ENCODE measurements around the gene CD28. TPM values are rescaled to one million over a fixed set of nuclear protein-coding genes. Genes with fewer than 3 reads are reported as not detected.
A peak's percentile ranks its signal among the peaks of the same experiment; 100 is the strongest.

Gene CD28
- total and polyA plus RNA-seq, 4 donors = 0.14 to 3.0 (median 0.92) TPM

DNA sequence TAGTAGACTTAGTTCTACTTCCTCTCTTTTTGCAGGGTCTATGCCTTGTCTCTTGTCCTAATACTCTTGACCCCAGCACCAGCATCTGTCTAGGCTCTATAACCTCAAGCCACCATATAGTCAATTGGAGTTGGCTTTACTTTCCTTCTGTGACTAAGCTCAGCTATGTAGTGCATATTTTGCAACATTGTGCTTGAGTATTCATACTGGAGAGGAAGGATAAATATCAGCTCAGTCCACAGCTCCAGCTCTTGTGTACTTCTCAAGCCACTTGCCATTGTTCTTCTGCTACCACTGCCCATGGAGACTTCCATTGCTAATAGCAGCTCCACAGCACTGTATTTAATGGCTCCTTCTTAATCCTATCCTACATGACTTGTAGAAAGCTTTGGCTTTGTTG lies 35.5 kb upstream of the CD28 start:
- Histone ChIP-seq H3K4me3 (no peak overlapping the region), H3K9ac (ENCODE audit: insufficient read depth in 1 of 2, low read length in 2 of 2) (no peak overlapping the region), H3K27ac (ENCODE audit: low read depth in 1 of 2, low read length in 1 of 2) (no peak overlapping the region), H3K9me3 (ENCODE audit: control insufficient read depth in 4 of 4, insufficient read depth in 3 of 4, low read length in 3 of 4) (peaks cover 0 to 3% (median 0%) of the 10 kb centered on the region in 4 donors), H3K36me3 (ENCODE audit: control insufficient read depth in 4 of 4, insufficient read depth in 4 of 4, low read length in 4 of 4) (no peaks in the 10 kb centered on the region), H3K27me3 (ENCODE audit: control insufficient read depth in 3 of 3, insufficient read depth in 3 of 3, low read length in 2 of 3) (no peaks in the 10 kb centered on the region), H3K4me1 (ENCODE audit: control insufficient read depth in 5 of 5, insufficient read depth in 5 of 5, low read length in 5 of 5) (peaks cover 0 to 4% (median 0%) of the 10 kb centered on the region in 5 donors)
- DNase-seq (no peak), ATAC-seq (ENCODE audit: insufficient read depth, low FRiP score) (peak; percentile 57)
- TF ChIP-seq, protein P1, sequence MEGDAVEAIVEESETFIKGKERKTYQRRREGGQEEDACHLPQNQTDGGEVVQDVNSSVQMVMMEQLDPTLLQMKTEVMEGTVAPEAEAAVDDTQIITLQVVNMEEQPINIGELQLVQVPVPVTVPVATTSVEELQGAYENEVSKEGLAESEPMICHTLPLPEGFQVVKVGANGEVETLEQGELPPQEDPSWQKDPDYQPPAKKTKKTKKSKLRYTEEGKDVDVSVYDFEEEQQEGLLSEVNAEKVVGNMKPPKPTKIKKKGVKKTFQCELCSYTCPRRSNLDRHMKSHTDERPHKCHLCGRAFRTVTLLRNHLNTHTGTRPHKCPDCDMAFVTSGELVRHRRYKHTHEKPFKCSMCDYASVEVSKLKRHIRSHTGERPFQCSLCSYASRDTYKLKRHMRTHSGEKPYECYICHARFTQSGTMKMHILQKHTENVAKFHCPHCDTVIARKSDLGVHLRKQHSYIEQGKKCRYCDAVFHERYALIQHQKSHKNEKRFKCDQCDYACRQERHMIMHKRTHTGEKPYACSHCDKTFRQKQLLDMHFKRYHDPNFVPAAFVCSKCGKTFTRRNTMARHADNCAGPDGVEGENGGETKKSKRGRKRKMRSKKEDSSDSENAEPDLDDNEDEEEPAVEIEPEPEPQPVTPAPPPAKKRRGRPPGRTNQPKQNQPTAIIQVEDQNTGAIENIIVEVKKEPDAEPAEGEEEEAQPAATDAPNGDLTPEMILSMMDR (IDR thresholded peaks at IDR 0.05; ENCODE audit: control extremely low read depth, extremely low read depth) = no peak

DNA sequence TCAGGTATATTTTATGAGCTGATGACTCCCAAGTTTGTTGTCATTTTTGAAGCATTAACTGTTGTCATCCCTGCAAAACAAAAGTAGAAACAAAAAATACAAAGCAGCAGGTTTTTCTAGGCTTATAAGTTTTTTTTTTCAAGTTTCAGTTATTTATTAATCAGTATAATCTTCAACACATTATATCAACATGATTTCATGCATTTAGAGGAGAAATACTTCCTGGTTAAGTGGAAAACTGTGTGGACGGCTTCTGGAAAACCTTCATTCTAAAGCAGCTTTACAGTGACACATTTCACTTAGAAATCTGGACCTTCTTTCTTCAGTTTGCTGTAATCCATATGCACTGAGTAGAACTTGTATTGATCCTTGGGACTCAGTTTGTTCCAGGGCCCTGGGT lies 34.6 kb upstream of the CD28 start:
- WGBS, 2 donors = 71 to 83% methylated on average over 1 of the region's 1 CpG
- Histone ChIP-seq H3K4me1 (ENCODE audit: control insufficient read depth in 5 of 5, insufficient read depth in 5 of 5, low read length in 5 of 5) (peaks cover 0 to 10% (median 0%) of the 10 kb centered on the region in 5 donors), H3K9me3 (ENCODE audit: control insufficient read depth in 4 of 4, insufficient read depth in 3 of 4, low read length in 3 of 4) (peaks cover 0 to 3% (median 0%) of the 10 kb centered on the region in 4 donors), H3K9ac (ENCODE audit: insufficient read depth in 1 of 2, low read length in 2 of 2) (no peak overlapping the region), H3K4me3 (no peak overlapping the region), H3K27ac (ENCODE audit: low read depth in 1 of 2, low read length in 1 of 2) (no peak overlapping the region), H3K27me3 (ENCODE audit: control insufficient read depth in 3 of 3, insufficient read depth in 3 of 3, low read length in 2 of 3) (no peaks in the 10 kb centered on the region), H3K36me3 (ENCODE audit: control insufficient read depth in 4 of 4, insufficient read depth in 4 of 4, low read length in 4 of 4) (no peaks in the 10 kb centered on the region)
- TF ChIP-seq, protein P1 (IDR thresholded peaks at IDR 0.05; ENCODE audit: control extremely low read depth, extremely low read depth) = no peak
- ATAC-seq (ENCODE audit: insufficient read depth, low FRiP score) (no peak), DNase-seq (no peak)

DNA sequence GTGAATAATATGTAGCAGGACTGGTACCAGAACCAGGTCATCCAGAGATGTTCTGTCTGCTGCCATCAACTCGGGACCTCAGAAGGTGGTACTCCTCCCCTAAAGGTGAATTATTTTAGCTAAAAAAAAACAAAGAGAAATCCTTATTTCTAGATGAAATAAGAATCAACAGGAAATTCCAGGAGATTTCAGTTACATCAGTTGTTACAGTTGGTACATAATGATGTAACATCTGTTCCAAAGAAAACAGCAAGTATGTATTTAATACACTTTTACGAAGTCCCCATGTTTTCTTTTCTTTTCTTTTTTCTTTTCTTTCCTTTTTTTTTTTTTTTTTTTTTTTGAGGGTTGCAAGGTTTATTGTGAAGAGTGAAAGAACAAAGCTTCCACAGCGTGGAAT lies 33.6 kb upstream of the CD28 start:
- WGBS, 2 donors = 85 to 89% methylated on average over 3 of the region's 3 CpGs
- TF ChIP-seq, protein P1 (IDR thresholded peaks at IDR 0.05; ENCODE audit: control extremely low read depth, extremely low read depth) = no peak
- Histone ChIP-seq H3K36me3 (ENCODE audit: control insufficient read depth in 4 of 4, insufficient read depth in 4 of 4, low read length in 4 of 4) (no peaks in the 10 kb centered on the region), H3K4me1 (ENCODE audit: control insufficient read depth in 5 of 5, insufficient read depth in 5 of 5, low read length in 5 of 5) (peaks cover 0 to 10% (median 0%) of the 10 kb centered on the region in 5 donors), H3K27me3 (ENCODE audit: control insufficient read depth in 3 of 3, insufficient read depth in 3 of 3, low read length in 2 of 3) (no peaks in the 10 kb centered on the region), H3K9ac (ENCODE audit: insufficient read depth in 1 of 2, low read length in 2 of 2) (no peak overlapping the region), H3K27ac (ENCODE audit: low read depth in 1 of 2, low read length in 1 of 2) (no peak overlapping the region), H3K4me3 (no peak overlapping the region), H3K9me3 (ENCODE audit: control insufficient read depth in 4 of 4, insufficient read depth in 3 of 4, low read length in 3 of 4) (peaks cover 0 to 3% (median 0%) of the 10 kb centered on the region in 4 donors)
- ATAC-seq (ENCODE audit: insufficient read depth, low FRiP score) (no peak), DNase-seq (no peak)

DNA sequence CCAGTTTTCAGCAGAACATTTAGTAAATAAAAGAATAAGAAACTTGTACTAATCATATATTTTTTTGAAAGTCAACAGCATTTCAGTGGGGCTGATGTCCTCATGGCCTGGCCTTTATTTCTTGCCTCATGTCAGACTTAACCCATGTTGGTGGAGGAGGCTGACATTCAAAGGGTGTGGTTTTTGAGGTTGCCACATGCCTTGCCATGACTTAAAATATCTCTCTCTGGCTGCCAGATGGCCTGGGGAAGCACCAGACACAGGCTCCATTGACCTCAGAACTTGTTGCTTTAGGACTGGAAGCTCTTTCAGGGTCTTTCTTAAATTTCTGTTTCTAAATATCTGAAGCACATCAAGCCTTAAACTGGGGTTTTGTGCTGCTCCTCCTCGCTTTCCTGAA lies 32.5 kb upstream of the CD28 start:
- H3K27ac ChIP-seq (ENCODE audit: low read depth in 1 of 2, low read length in 1 of 2) = no peak overlapping the region
- peaks cover 0 to 3% (median 0%) of the 10 kb centered on the region in 4 donors for H3K9me3 ChIP-seq (ENCODE audit: control insufficient read depth in 4 of 4, insufficient read depth in 3 of 4, low read length in 3 of 4)
- H3K27me3 ChIP-seq (ENCODE audit: control insufficient read depth in 3 of 3, insufficient read depth in 3 of 3, low read length in 2 of 3) = no peaks in the 10 kb centered on the region
- ATAC-seq (ENCODE audit: insufficient read depth, low FRiP score) (no peak), DNase-seq (no peak)
- H3K4me1 ChIP-seq (ENCODE audit: control insufficient read depth in 5 of 5, insufficient read depth in 5 of 5, low read length in 5 of 5) = peaks cover 0 to 10% (median 0%) of the 10 kb centered on the region in 5 donors
- WGBS, 2 donors = 87 to 93% methylated on average over 1 of the region's 1 CpG
- no peaks in the 10 kb centered on the region for H3K36me3 ChIP-seq (ENCODE audit: control insufficient read depth in 4 of 4, insufficient read depth in 4 of 4, low read length in 4 of 4)
- TF ChIP-seq, protein P1 (IDR thresholded peaks at IDR 0.05; ENCODE audit: control extremely low read depth, extremely low read depth) = no peak
- H3K4me3 ChIP-seq = no peak overlapping the region
- no peak overlapping the region for H3K9ac ChIP-seq (ENCODE audit: insufficient read depth in 1 of 2, low read length in 2 of 2)
